ENCODE measurements around the gene BPIFB1.

The BPIFB1 gene, protein sequence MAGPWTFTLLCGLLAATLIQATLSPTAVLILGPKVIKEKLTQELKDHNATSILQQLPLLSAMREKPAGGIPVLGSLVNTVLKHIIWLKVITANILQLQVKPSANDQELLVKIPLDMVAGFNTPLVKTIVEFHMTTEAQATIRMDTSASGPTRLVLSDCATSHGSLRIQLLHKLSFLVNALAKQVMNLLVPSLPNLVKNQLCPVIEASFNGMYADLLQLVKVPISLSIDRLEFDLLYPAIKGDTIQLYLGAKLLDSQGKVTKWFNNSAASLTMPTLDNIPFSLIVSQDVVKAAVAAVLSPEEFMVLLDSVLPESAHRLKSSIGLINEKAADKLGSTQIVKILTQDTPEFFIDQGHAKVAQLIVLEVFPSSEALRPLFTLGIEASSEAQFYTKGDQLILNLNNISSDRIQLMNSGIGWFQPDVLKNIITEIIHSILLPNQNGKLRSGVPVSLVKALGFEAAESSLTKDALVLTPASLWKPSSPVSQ

DNA sequence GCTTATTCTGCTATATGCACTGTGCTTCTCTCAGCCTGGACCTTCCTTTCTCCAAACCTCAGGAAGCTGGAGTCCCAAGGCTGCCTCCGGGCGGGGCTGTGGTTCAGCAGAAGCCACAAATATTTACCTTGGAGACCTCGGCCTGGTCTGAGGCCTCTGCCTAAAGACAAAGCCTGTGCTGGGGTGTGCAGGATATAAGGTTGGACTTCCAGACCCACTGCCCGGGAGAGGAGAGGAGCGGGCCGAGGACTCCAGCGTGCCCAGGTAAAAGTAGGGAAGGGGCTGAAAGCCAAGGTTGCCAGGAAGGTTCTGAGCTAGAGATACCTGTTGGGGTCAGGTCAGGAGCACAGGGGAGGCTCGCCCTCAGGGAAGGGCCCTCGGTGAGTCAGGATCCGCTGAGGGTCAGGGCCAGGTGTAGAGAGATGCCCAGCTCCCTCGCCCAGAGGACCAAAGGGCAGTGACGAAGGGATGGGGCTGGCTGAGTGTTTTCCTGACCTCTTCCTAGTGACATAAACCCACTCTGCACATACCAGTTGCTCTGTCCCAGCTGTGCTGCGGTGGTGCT, at the start of gene BPIFB1:
BPIFB1 (plus strand) TSS at position 224 of the 565 bp plus-strand sequence. CDS start 2,860 bp downstream, outside the sequence.
- H3K36me3 ChIP-seq (ENCODE audit: control insufficient read depth in 2 of 2, insufficient read depth in 1 of 2, low read length in 2 of 2) = no peaks in the 10 kb centered on the region
- ChIA-PET POLR2A (no interaction called here), CTCF (interaction anchor here (0.6 to 1.0 kb wide), 3 partner anchors 9 to 381 kb away, joined by 3 to 4 read pairs (median 3); no protein-coding TSS in a partner anchor)
- no peaks in the 10 kb centered on the region for H3K4me1 ChIP-seq (ENCODE audit: control insufficient read depth, insufficient read depth, low read length)
- no peak for TF ChIP-seq ZNF416 (tag by site-specific recombination; IDR thresholded peaks at IDR 0.05)
- TF ChIP-seq ZFP69B (tag by site-specific recombination; IDR thresholded peaks at IDR 0.05) = no peak
- no peak for TF ChIP-seq ZBTB17 (tag by site-specific recombination; IDR thresholded peaks at IDR 0.05)
- TF ChIP-seq, protein P1, sequence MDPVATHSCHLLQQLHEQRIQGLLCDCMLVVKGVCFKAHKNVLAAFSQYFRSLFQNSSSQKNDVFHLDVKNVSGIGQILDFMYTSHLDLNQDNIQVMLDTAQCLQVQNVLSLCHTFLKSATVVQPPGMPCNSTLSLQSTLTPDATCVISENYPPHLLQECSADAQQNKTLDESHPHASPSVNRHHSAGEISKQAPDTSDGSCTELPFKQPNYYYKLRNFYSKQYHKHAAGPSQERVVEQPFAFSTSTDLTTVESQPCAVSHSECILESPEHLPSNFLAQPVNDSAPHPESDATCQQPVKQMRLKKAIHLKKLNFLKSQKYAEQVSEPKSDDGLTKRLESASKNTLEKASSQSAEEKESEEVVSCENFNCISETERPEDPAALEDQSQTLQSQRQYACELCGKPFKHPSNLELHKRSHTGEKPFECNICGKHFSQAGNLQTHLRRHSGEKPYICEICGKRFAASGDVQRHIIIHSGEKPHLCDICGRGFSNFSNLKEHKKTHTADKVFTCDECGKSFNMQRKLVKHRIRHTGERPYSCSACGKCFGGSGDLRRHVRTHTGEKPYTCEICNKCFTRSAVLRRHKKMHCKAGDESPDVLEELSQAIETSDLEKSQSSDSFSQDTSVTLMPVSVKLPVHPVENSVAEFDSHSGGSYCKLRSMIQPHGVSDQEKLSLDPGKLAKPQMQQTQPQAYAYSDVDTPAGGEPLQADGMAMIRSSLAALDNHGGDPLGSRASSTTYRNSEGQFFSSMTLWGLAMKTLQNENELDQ (tag by site-specific recombination; IDR thresholded peaks at IDR 0.05; ENCODE audit: low read depth) = no peak
- TF ChIP-seq ZSCAN16 (tag by site-specific recombination; IDR thresholded peaks at IDR 0.05) = no peak
- TF ChIP-seq ZNF248 (tag by site-specific recombination; IDR thresholded peaks at IDR 0.05) = no peak
- TF ChIP-seq, protein P2, sequence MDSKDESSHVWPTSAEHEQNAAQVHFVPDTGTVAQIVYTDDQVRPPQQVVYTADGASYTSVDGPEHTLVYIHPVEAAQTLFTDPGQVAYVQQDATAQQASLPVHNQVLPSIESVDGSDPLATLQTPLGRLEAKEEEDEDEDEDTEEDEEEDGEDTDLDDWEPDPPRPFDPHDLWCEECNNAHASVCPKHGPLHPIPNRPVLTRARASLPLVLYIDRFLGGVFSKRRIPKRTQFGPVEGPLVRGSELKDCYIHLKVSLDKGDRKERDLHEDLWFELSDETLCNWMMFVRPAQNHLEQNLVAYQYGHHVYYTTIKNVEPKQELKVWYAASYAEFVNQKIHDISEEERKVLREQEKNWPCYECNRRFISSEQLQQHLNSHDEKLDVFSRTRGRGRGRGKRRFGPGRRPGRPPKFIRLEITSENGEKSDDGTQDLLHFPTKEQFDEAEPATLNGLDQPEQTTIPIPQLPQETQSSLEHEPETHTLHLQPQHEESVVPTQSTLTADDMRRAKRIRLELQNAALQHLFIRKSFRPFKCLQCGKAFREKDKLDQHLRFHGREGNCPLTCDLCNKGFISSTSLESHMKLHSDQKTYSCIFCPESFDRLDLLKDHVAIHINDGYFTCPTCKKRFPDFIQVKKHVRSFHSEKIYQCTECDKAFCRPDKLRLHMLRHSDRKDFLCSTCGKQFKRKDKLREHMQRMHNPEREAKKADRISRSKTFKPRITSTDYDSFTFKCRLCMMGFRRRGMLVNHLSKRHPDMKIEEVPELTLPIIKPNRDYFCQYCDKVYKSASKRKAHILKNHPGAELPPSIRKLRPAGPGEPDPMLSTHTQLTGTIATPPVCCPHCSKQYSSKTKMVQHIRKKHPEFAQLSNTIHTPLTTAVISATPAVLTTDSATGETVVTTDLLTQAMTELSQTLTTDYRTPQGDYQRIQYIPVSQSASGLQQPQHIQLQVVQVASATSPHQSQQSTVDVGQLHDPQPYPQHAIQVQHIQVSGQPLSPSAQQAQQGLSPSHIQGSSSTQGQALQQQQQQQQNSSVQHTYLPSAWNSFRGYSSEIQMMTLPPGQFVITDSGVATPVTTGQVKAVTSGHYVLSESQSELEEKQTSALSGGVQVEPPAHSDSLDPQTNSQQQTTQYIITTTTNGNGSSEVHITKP (tag by site-specific recombination; IDR thresholded peaks at IDR 0.05) = no peak
- no peak for TF ChIP-seq ZNF785 (tag by site-specific recombination; IDR thresholded peaks at IDR 0.05)
- H3K4me3 ChIP-seq (ENCODE audit: low read depth, low read length) = no peak within 1 kb of the TSS
- H3K27ac ChIP-seq (ENCODE audit: extremely low read depth, low read depth, low read length) = no peak within 1 kb of the TSS
- no peaks in the 10 kb centered on the region for H3K9me3 ChIP-seq (ENCODE audit: control insufficient read depth, insufficient read depth, low read depth, low read length)

DNA sequence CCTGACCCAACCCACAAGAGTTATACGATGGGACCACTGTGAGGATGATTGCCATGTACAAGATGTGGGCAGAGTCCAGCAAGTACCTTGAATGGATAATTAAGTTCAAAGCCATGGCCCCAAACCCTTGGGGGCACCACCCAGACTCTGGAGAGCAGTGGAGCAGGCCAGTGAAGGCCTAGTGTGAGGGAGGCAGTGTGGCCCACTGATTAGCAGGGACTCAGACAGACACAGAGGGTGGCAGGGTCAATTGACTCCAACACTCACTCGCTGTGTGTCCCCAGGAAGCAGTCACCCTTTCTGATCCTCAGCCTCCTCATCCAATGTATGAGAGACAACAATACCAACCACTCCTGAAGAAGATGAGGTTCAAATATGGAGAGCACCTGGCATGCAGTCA, 49.0 kb upstream of the BPIFB1 start:
- Histone ChIP-seq H3K36me3 (ENCODE audit: control insufficient read depth in 2 of 2, insufficient read depth in 1 of 2, low read length in 2 of 2) (no peaks in the 10 kb centered on the region), H3K27ac (ENCODE audit: extremely low read depth, low read depth, low read length) (no peak overlapping the region), H3K4me1 (ENCODE audit: control insufficient read depth, insufficient read depth, low read length) (no peaks in the 10 kb centered on the region), H3K9me3 (ENCODE audit: control insufficient read depth, insufficient read depth, low read depth, low read length) (no peaks in the 10 kb centered on the region), H3K4me3 (ENCODE audit: low read depth, low read length) (no peak overlapping the region)
- ChIA-PET CTCF (interaction anchor here (0.6 kb wide), 1 partner anchor 57 kb away, joined by 3 read pairs; no protein-coding TSS in a partner anchor), POLR2A (no interaction called here)
- TF ChIP-seq ZNF777 (tag by site-specific recombination; IDR thresholded peaks at IDR 0.05; ENCODE audit: borderline replicate concordance) (no peak), KLF16 (tag by site-specific recombination; IDR thresholded peaks at IDR 0.05) (no peak), ZNF654 (tag by site-specific recombination; IDR thresholded peaks at IDR 0.05; ENCODE audit: low read depth) (no peak), ZNF184 (tag by site-specific recombination; IDR thresholded peaks at IDR 0.05) (no peak), ZNF157 (tag by site-specific recombination; IDR thresholded peaks at IDR 0.05) (no peak), ZNF112 (tag by site-specific recombination; IDR thresholded peaks at IDR 0.05) (no peak), ZFHX2 (tag by site-specific recombination; conservative IDR thresholded peaks at IDR 0.05) (no peak), ZBTB8A (tag by site-specific recombination; IDR thresholded peaks at IDR 0.05) (no peak)
